Heart right ventricle (tissue), 16 donors: ENCODE results near the gene MED22. TPM values are rescaled to one million over a fixed set of nuclear protein-coding genes. Genes with fewer than 3 reads are reported as not detected.

ENCODE experiments used
- ATAC-seq, 8 donors: fragments of 200-7000 bp; cut with Tn5 transposase; one replicate each; pipeline ENCODE4 v1.9.1; 2020; ENCODE audit warnings: mild to moderate bottlenecking in 8 of 8, moderate library complexity in 8 of 8, moderate number of reproducible peaks in 1 of 8
- DNase-seq, 2 donors: peaks; one replicate each; pipeline ENCODE4 v3.0.0-alpha.2; 2020
- H3K27ac ChIP-seq, 10 donors: fragments of 200-600 bp; sonication (generic) in 2 of 10; one replicate each; pipeline versions ENCODE4 v1.5.0 to v1.8.0; 2020 to 2022; ENCODE audit warnings: mild to moderate bottlenecking in 3 of 10
- H3K27me3 ChIP-seq, 7 donors: fragments of 200-600 bp; one replicate each; pipeline ENCODE4 v1.8.0; 2021 to 2022; ENCODE audit warnings: mild to moderate bottlenecking in 2 of 7
- H3K36me3 ChIP-seq, 9 donors: fragments of 200-600 bp; sonication (generic) in 1 of 9; one replicate each; pipeline versions ENCODE4 v1.5.0 to v1.8.0; 2020 to 2022; ENCODE audit warnings: mild to moderate bottlenecking in 2 of 9
- H3K4me1 ChIP-seq, 9 donors: fragments of 200-600 bp; sonication (generic) in 1 of 9; one replicate each; pipeline versions ENCODE4 v1.5.0 to v1.8.0; 2020 to 2022; ENCODE audit warnings: mild to moderate bottlenecking in 4 of 9
- H3K4me3 ChIP-seq, 10 donors: fragments of 200-600 bp; sonication (generic) in 2 of 10; one replicate each; pipeline versions ENCODE4 v1.5.0 to v1.8.0; 2020 to 2022; ENCODE audit warnings: mild to moderate bottlenecking in 7 of 10, moderate library complexity in 2 of 10
- H3K9me3 ChIP-seq, 11 donors: fragments of 200-600 bp in 10 of 11; sonication (generic) in 2 of 11; one replicate each; pipeline versions ENCODE4 v1.5.0 to v1.8.0; 2013 to 2022; ENCODE audit warnings: mild to moderate bottlenecking in 2 of 11, control low read depth in 1 of 11, moderate library complexity in 1 of 11
- WGBS, 2 donors: extraction: QIAGEN DNeasy Blood & Tissue Kit; methylation state at CpG; one replicate each; pipeline ENCODE4 v1.1.7; 2013; ENCODE audit warnings: inconsistent platforms in 1 of 2; 5-methylcytosine and 5-hydroxymethylcytosine counted together
- intact Hi-C, 10 donors: fragments of 100-400 bp; cut with DNase I; formaldehyde crosslinking; loops; one replicate each; pipeline versions ENCODE4 v1.11.1 to v1.14.2; 2022
- polyA plus RNA-seq, 2 donors: library from polyadenylated mRNA; stranded (reverse); fragments of 200-250 nt; gene quantifications; one replicate each; pipeline ENCODE4 v1.2.3, GENCODE V29; 2013
- total RNA-seq, 10 donors: library from RNA; stranded (reverse); fragmentation: NEBNext Ultra II Directional in 3 of 10; extraction: Animal tissue kit (Norgen Biotek cat#: 25700) in 3 of 10; gene quantifications; one replicate each; pipeline versions ENCODE4 v1.2.1 to v1.2.4, GENCODE V29; 2021 to 2023
- TF ChIP-seq, protein P1 (sequence below), 9 donors: fragments of 200-600 bp; sonication (generic) in 2 of 9; IDR thresholded peaks; one replicate each; pipeline versions ENCODE4 v1.5.0 to v1.8.0; 2021 to 2022; ENCODE audit warnings: antibody characterized with exemption in 9 of 9, mild to moderate bottlenecking in 5 of 9, moderate library complexity in 1 of 9
- donor health status: Arrhythmogenic right ventricular cardiomyopathy.
- donor health status: ischemic (EF 13 %, LVEDD 7.1; RV severe dilation, severe dysfunction).
- donor health status: healthy with polysubstance abuse.
- donor health status: DM: no; HTN: yes; CAD: no.
- donor health status: DM: no; HTN: no; CAD: no.
- donor health status: ischemic (EF 25% LVEDD 6.9; RV normal size, moderate dysfunction).
- donor health status: ischemic (EF 25% LVEDD 5.7; RV mildly dilated, moderate dysfunction).
- donor health status: healthy.
- donor health status: DM: yes; HTN: yes; CAD: no.
- donor health status: Ischemic cardiomyopathy.
- donor health status: ischemic (EF 35%, LVEDD 5.7; RV mildly dilated, moderate dysfunction).
- donor health status: nonischemic (EF 11% LVEDD 7.7; RV severe dilation, severe dysfunction).
- donor health status: DM: yes; HTN: yes; CAD: no.
- donor health status: PGD.
- donor health status: ischemic (EF 29% LVEDD 5.4; RV normal size, mild dysfunction).
- donor health status: nonischemic (EF 23%, LVEDD 6.1; RV moderate dilation, normal function).

Gene MED22
- total and polyA plus RNA-seq, 12 donors: 10.2 to 23.6 (median 17.4) TPM

GRCh38 chr9:133385452-133385851 lies 37.5 kb upstream of the MED22 start:
- peaks cover 0 to 2% (median 0%) of the 10 kb centered on the region in 7 donors for H3K27me3 ChIP-seq
- WGBS, 2 donors: 85 to 87% methylated on average over 14 of the region's 14 CpGs
- no peaks in the 10 kb centered on the region for H3K4me1 ChIP-seq
- intact Hi-C loops: no loop called here
- ATAC-seq (no peak), DNase-seq (no peak)
- H3K4me3 ChIP-seq: no peak overlapping the region
- TF ChIP-seq, protein P1, sequence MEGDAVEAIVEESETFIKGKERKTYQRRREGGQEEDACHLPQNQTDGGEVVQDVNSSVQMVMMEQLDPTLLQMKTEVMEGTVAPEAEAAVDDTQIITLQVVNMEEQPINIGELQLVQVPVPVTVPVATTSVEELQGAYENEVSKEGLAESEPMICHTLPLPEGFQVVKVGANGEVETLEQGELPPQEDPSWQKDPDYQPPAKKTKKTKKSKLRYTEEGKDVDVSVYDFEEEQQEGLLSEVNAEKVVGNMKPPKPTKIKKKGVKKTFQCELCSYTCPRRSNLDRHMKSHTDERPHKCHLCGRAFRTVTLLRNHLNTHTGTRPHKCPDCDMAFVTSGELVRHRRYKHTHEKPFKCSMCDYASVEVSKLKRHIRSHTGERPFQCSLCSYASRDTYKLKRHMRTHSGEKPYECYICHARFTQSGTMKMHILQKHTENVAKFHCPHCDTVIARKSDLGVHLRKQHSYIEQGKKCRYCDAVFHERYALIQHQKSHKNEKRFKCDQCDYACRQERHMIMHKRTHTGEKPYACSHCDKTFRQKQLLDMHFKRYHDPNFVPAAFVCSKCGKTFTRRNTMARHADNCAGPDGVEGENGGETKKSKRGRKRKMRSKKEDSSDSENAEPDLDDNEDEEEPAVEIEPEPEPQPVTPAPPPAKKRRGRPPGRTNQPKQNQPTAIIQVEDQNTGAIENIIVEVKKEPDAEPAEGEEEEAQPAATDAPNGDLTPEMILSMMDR (IDR thresholded peaks at IDR 0.05): no peak
- no peaks in the 10 kb centered on the region for H3K9me3 ChIP-seq
- no peaks in the 10 kb centered on the region for H3K36me3 ChIP-seq
- no peak overlapping the region for H3K27ac ChIP-seq

- DNase-seq: no peak
- TF ChIP-seq, protein P1 (IDR thresholded peaks at IDR 0.05): no peak
- Histone ChIP-seq H3K27ac (no peak overlapping the region), H3K4me1 (no peaks in the 10 kb centered on the region), H3K27me3 (no peaks in the 10 kb centered on the region), H3K36me3 (no peaks in the 10 kb centered on the region), H3K4me3 (no peak overlapping the region), H3K9me3 (no peaks in the 10 kb centered on the region)
- intact Hi-C loops: no loop called here
- no peak for ATAC-seq
- WGBS, 2 donors: 83 to 88% methylated on average over 17 of the region's 17 CpGs
These were observed 36.9 kb upstream of the MED22 start for GRCh38 chr9:133384736-133385321.

DNA sequence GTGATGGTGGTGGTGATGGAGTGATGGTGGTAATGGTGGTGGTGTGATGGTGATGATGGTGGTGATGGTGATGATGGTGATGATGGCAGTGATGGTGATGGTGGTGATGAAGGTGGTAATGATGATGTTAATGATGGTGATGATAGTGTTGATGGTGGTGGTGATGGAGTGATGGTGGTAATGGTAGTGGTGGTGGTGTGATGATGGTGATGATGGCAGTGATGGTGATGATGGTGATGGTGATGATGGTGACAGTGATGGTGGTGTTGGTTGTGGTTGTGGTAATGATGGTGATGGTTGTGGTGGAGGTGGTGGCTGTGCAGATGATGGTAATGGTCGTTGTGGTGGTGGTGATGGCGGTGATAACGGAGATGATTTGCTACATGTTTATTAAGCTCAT lies 35.5 kb upstream of the MED22 start:
- DNase-seq: no peak
- H3K9me3 ChIP-seq: no peaks in the 10 kb centered on the region
- H3K27me3 ChIP-seq: no peaks in the 10 kb centered on the region
- intact Hi-C loops: no loop called here
- ATAC-seq: no peak
- 93 to 94% methylated on average over 3 of the region's 3 CpGs for WGBS, 2 donors
- H3K27ac ChIP-seq: no peak overlapping the region
- H3K4me1 ChIP-seq: no peaks in the 10 kb centered on the region
- no peak overlapping the region for H3K4me3 ChIP-seq
- TF ChIP-seq, protein P1 (IDR thresholded peaks at IDR 0.05): no peak
- H3K36me3 ChIP-seq: no peaks in the 10 kb centered on the region

- no peak overlapping the region for H3K4me3 ChIP-seq
- no peaks in the 10 kb centered on the region for H3K27me3 ChIP-seq
- H3K9me3 ChIP-seq: peaks cover 0 to 5% (median 0%) of the 10 kb centered on the region in 11 donors
- 86 to 94% methylated on average over 4 of the region's 4 CpGs for WGBS, 2 donors
- intact Hi-C loops: no loop called here
- no peak overlapping the region for H3K27ac ChIP-seq
- ATAC-seq (no peak), DNase-seq (no peak)
- H3K36me3 ChIP-seq: no peaks in the 10 kb centered on the region
- H3K4me1 ChIP-seq: no peaks in the 10 kb centered on the region
- TF ChIP-seq, protein P1 (IDR thresholded peaks at IDR 0.05): no peak
These were observed 34.7 kb upstream of the MED22 start for GRCh38 chr9:133382507-133383141.
